Activated CD8-positive, alpha-beta memory T cell treated with anti-CD3 and anti-CD28 coated beads for 4 hours (primary cell): Measurements from ENCODE around the gene POLR3G.

ENCODE experiments used
- DNase-seq, 2 donors: peaks; one replicate each; pipeline ENCODE4 v3.0.0-alpha.2; 2020; ENCODE audit warnings: low read depth in 2 of 2

POLR3G gene

DNA sequence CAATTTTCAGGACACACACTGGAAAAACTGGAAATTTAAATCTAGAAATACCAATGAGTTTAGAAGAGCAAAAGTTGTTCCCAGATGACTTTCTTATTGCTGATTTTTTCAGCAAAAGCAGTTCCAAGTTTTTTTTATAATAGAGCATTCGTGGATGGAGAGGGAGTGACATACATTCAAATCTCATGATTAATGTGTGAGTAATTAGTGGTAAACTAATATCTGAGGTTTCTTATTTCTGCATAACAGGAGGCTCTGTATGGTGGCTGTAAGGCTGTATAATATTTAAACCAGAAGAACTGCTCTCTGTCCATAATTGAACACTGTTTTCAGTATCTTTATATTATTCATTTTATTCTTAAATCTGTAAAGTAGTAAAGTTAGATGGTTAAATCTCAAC lies 28.9 kb downstream of the POLR3G start:
- DNase-seq: no peak

DNA sequence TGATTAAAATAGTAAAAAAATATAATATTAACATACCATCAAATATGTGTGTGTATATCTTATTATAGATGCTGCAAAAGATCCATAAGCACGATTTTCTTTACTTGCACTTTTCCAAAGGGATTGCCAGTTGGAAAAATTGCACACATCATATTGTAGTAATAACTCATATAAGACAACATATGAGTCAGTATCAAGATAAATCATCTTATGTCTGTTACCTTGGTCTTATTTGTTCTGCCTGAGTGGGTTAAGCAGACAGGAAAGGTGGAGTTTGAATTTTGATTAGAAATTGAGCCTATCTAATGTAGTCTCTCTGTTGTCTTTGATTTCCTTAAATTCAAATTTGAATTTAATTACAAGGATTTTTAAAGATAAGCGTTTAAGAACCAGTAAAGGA lies 30.1 kb downstream of the POLR3G start:
- DNase-seq: no peak

DNA sequence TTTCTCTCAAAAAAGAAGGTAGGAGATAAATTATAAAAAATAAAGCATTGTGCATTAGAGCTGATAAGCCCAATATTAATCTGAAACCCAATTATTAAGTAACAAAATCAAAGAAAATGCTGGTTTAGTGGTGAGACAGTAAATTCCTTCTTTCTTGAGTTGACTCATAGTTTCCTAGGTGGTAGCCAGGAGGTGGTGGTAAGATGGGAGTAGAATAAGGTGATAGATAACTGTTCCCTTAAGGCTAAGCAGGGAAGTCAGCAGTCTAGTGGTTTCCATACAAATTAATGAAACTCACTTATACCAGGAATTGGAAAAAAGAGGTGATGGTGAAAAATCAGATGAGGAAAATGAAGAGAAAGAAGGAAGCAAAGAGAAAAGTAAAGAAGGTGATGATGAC lies 31.6 kb downstream of the POLR3G start:
- no peak for DNase-seq

DNA sequence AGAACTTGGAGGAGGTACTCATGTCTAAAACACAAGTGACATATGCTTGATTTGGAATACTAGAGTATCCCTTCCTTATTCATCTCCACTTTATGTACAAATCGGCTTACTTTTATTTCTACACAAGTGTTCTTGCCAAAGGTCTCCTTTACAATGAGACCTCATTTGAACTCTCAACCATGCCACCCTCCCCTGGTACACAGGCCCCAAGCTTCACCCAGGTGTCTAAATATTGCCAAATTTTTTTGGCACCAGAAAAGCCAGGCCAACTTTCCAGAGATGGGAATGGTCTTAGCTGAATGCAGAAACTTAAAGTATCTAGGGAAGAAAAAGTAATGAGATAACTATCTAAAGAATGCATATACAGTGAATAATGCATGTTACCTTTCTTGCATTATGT lies 35.8 kb downstream of the POLR3G start:
- no peak for DNase-seq

DNA sequence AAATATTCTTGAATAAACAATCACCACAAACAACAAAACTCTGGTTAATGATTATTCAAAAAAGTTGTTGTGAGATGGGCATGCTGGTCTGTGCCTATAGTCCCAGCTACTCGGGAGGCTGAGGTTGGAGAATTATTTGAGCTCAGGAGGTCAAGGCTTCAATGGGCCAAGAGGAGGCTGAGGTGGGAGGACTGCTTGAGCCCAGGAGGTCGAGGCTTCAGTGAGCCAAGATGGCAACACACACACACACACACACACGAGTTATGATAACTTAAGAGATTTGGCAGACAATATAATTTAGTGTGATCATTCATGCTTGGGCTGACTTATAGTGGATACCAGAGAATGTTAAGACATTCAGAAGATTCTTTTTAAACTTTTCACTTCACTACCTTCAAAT lies 39.9 kb downstream of the POLR3G start:
- DNase-seq: no peak

DNA sequence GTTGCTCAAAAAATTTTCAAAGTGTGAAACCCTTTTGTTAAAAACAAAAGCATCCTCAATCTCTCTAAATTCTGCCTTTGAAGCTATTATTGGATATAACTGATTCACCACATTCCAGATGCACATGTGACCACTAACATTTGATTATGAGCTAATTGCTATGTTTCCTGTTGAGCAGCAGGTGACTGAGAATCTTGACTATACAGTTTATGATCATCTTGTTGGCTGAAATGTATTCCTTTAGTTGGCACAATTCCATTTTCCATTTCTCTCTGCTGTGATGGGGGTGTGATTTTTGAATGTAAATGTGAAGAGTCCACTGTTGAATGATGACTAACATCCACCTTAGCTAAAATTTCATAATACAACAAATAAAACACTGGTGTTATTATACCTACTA lies 44.0 kb downstream of the POLR3G start:
- DNase-seq: no peak

DNA sequence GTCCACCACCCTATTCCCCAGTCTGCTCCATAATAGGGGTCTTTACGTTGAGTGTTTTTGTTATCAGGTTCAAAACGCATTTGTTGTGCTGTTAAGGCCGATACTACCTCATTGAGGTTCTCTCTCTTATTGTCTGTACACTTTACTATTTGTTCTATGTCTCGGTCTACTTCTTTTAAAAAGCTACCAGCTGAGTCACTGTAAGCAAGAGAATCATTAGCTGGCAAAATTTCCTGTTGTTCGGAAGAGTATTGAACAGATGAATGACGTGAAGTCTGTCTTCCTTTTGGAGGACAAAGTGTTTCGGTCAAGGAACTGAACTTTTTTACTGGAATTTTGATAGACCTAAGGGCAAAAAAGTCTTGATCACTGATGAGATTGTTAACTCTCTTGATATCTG lies 44.4 kb downstream of the POLR3G start:
- no peak for DNase-seq

DNA sequence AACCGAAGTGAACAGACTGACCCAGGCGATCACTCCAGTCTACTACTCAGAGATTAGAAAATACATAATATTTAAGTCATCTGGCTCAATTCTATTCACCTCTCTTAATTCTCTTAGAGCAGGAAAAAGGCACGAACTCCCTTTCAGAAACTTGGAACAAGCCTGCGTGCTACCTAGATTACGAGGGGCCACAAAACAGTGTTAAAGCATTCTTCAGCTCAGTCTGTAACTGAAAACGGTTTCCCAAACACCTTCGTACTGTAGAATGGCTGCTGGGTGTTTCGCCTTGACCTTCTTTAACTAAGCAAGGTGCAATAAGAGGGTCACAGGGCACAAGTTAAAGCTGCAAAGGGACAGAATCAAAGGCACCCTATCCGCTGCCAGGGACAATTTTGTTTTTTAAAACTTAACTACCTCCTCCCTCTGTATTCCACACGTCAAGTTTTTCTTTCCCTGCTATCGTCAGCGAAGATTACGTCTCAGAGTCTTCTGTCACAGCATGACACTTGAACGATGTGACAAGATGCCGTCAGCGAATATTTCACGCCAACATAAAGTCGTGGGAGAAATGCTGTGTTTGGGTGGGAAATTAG lies 54.0 kb downstream of the POLR3G start:
- DNase-seq: peak; percentile 1 to 3

DNA sequence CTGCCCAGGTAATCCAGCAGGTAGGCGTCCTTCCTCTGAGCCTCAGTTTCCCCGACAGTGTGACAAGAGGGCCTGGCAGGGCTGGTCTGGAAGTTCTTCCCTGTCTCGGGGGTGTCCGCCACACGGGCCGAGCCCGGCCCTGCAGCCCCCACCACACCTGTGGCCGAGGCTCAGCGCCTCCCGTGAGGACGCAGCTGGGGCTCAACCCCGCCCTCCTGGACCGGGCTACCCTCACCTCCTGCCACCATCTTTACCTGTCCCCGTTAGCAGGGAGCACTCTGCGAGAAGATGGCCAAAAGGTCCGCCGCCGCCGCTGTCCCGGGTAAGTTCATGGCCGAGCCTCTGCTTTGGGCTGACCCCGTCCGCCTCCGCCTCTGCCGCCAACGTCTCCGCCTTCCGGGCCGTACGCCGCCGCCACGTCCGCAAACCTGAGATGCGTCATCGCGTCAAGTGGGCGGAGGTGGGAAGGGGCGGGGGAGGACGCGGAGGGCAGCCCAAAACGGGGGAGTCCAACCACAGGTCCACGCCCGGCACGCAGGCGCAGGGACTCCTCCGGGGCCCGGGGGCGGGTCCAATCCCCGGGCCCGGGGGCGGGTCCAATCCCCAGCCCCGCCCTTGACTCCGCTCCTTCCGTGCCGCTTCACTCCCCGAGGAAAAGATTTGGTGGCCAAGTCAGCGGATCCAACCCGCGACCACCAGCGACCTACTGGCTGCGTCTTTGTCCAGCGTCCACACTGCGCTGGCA lies 54.7 kb downstream of the POLR3G start, which contains the start of gene LYSMD3:
Gene LYSMD3 (minus strand): TSS at position 391 of the 745 bp plus-strand sequence. CDS start 4,295 bp downstream, outside the sequence.
- DNase-seq: peak; percentile 95 to 96

DNA sequence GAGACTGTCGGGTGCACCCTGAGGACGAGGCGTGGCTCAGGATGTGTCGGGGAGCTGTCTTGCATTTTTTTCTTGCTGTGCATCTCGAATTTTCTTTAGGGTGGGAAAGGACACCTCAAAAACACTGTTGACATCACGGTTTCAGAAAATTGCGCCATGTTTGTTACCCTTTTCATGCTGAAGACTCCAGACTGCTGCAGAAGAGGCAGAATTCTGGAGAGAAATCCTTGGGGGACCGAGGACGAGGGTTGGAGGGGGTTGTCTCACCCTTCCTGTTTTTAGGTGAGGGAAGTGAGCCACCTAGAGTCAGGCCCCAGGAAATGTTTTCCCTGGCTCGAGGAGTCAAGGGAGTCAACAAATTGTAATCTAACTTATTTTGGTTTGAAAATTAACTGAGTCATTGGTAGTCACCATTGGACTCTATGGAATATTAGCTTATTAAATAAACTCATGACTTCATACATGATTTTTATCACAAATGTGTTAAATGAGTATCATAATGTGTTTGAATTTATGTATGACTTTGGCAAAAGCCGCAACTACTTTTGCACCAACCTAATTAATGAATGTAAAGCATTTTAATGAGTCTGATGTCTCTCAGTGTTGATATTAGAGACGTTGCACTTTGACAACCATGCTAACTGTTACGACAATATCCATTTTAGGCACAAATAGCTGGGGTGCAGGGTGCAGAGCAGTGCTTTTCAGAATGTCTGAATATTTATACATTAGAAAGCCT lies 55.4 kb downstream of the POLR3G start:
- DNase-seq: peak; percentile 24 to 51

DNA sequence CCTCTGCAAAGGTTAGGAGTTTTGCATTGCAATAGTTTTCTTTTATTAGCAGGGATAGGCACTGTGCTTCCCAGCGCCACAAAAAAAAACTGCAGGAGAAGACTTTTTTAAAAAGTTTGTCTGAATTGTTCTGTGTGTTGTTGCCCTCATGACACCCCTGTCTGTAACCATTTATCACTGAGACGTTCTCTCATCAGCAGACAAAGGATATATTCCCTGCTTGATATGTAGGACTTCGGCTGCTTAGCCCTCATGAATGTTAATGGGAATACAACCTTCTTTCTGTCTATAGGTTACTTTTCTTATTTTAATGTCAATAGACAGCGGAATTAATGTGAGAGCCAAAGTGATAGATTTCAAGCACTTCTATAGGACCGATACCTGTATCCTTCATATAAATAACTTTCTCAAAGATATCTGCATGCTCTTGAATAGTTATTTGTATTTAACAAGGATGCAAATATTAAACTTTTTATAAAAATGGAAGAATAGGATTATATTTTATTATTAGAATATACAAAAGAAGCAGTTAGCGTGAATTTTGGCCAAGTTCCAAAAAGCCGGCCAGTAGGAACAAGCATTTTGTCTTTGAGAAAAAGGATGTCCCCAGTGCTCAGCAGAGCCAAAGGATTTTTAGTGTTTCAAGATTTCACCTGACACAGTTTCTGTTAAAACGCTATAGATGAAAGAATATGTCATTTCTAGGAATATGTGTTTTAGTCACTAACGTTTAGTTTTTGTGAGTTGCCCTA lies 56.2 kb downstream of the POLR3G start:
- no peak for DNase-seq

DNA sequence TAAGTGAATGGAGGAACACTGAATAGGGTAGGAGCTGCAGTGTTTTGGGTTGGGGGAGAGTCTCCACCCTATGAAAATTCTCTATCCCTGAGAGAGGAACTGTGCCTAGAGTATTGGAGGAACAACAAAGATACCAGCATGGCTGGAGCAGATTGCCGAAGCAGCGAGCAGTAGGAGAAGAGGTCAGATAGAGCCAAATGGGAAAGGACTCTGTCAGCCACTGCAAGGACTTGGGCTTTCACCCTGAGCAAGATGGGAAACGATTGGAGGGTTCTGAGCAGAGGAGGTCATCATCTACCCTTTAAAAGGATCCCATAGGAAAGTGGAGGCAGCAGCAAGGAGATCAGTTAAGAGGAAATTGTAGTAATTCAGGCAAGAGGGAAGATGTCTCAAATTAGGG lies 59.1 kb downstream of the POLR3G start:
- no peak for DNase-seq

DNA sequence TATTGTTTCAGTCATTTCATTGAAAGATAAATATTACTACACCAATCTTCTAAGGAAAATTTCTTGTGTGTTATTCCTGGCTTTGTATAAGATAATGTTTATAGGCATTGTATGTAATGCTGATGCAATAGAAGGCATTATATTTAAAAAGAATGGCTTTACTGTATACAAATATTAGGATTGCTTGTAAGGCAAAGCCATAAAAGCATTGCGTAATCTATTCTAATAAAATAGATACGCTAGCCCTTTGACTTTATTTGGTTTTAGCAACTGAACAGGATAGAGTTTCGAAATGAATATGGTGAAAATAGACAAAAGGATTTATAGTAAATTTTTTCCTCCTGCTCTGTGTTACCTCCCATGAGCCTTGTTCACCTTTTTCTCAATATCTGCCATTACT lies 60.3 kb downstream of the POLR3G start:
- no peak for DNase-seq

DNA sequence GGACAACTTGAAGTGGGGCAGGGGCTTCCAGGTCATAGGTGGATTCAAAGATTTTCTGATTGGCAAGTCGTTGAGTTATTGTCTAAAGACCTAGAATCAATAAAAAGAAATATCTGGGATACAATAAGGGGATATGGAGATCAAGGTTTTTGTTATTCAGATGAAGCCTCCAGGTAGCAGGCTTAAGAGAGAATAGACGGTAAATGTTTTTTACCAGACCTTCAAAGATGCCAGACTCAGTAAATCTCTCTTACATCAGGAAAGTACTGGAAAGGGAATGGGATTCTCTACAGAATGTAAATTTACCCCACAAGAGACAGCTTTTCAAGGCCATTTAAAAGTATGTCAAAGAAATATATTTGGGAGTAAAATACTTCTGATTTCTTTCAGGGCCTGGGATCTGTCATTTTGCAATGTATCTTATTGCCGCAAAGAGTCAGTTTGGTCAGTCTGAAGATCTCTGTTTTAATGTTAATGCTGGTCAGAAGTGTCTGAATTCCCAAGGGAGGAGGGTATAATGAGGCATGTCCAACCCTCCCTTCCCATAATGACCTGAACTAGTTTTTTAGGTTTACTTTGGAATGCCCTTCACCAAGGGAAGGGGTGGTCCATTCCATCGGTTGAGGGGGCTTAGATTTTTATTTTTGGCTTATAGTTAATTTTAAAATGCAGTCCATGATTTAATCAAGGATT lies 68.3 kb downstream of the POLR3G start:
- DNase-seq: no peak

DNA sequence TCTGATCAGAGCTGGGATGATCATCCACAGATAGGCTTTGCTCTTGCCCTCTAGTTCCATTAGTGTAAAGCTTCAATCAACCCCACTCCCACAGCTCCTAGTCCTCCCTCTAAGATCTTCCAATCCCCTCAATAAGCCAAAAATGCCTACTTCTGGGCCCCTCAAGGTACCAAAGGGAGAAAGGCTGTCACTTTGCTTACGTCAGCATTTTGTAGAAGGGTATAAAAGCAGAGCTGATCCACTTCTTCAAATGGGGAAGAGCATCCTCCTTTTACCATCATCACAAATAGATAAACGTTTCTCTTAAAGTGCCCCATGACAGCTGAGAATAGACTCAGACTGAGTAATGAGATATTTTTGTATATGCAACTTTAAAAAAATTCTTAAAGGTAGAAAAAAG lies 70.8 kb downstream of the POLR3G start:
- no peak for DNase-seq

DNA sequence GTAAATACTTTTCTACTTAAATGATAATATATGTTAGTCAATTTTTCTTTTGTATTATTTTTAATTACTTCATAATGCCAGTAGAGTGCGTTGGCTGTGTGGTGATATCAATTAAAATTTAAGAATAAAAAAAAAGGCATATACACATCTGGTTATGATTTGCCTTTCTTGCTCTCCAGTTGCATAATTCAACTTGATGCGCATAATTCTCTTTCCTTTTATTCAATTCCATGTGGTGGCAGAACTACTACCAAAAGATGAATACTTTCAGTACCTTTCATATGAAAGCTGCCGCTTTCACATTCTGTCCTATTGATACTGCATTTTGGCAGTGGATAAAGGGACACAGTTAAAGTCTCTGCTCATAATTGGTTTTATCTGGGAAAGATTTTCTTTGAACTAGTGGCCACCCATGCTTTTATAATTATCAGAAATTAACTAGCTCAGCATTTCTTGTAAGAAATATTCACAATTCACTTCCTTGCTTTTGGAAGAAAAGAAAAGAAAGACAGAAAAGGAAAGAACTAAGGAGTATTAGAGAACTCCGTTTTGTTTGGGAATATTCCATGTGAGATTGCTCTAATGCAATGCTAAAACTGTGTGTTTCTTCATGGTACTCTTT lies 71.7 kb downstream of the POLR3G start:
- DNase-seq: no peak

DNA sequence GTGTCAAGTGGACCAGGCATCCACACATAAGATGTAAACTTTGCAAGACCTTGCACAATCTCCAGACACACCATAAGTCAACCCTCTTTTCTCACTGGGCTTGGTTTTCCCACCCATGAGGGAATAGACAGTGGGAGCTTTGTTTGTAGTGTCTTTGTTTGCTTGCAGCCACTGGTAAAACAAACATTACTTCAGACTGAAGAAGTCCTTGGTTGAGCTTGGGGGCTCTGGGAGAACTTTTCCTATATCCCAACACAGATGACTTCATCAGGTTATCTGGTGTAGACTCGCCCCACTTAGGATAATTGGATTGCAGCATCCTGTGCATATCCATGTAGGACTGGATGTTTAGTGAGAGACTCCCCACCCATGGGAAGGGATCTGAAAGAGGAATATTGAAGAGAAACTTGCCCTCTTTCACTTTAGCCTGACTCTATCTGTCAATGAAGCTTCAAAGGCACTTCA lies 72.4 kb downstream of the POLR3G start:
- DNase-seq: no peak

DNA sequence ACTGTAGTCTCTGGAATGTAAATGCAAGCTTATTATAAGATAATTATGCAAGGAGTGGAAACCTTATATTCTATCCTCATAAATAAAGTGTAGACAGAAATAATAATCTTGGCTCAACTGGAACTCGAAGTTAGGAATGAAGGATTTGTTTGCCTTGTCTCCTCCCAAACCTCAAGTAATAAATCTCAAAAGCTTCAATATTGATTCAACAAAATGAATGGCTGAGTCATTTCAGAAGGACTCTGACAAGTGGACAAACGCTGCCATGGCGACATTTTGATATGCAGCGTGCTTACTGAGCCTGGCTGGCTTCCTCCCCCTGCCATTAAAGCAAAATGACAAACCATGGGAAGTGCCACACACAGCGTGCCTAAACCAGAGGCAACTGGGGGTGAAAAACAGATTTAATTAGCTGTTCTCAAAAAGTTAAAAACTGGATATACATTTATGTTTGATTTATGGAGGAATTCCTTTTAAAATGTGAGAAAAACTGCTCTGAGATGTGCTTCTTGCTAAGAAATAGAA lies 73.5 kb downstream of the POLR3G start:
- no peak for DNase-seq

DNA sequence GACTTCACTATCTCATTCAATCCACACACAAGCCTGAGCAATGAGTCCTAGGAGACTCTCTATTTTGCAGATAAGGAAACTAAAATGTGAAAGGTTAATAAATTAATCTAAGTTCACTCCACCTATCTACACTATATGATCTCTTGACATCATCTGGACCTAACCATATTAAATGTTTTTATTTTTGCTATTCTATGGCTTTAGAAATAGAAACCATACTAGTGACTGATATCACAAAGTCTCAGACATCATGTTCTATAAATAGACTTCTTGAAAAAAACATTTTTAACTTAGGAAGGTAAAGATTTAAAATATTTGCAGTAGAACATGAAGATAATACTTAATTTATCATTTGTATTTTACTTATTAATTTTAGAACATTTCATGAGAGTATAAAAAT lies 74.6 kb downstream of the POLR3G start:
- DNase-seq: no peak

DNA sequence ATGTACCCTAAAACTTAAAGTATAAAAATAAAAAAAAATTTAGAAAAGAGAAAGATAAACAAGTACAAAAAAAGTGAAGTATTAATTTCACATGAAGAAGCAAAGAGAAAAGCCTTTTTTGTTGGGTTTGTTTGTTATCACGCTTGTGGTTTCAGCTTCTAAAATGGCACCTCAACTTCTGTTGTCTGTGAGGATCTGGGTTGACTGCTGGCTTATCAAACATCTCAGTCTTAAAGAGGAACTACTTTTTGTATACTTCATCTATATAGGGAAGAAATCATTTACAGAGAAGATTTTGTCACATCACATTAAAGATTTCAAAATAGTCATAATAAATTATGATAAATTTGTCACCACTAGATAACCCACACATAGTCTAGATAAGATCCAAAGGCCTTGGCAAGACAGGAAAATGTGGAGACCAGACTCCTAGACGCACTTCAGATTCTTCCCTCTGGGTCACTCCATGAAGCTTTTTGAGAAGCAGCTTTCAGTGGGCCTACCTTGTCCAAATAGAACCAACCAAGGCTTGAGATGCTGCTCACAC lies 75.1 kb downstream of the POLR3G start:
- DNase-seq: no peak
